WTC11 (cell line): Measurements from ENCODE around the gene IL17RD. TPM values are rescaled to one million over a fixed set of nuclear protein-coding genes. Genes with fewer than 3 reads are reported as not detected.

ENCODE experiments used
- ATAC-seq: fragments of 200-7000 bp; cut with Tn5 transposase; 2 replicates; pipeline ENCODE4 v1.10.0; 2021; ENCODE audit warnings: mild to moderate bottlenecking, moderate library complexity
- CTCF ChIA-PET: fragments of 300-600 bp; sonication (Branson Sonifier 250); formaldehyde crosslinking; loops from one replicate; lab custom pipeline; 2021; ENCODE audit warnings: antibody characterized with exemption; lab: Charles Lee
- POLR2A ChIA-PET: fragments of 350-600 bp; sonication (Branson Sonifier 250); formaldehyde crosslinking; loops from one replicate; lab custom pipeline; 2021; ENCODE audit warnings: antibody characterized with exemption; lab: Charles Lee
- DNase-seq: peaks from one replicate; pipeline ENCODE4 v3.0.0; 2021; ENCODE audit warnings: low spot score
- H3K27ac Mint-ChIP-seq: 2 replicates; pipeline ENCODE4 v1.8.0; 2021; ENCODE audit warnings: mixed read lengths
- H3K27me3 Mint-ChIP-seq: 2 replicates; pipeline ENCODE4 v1.8.0; 2021; ENCODE audit warnings: low read depth, mild to moderate bottlenecking, moderate library complexity, mixed read lengths
- H3K36me3 Mint-ChIP-seq: 2 replicates; pipeline ENCODE4 v1.8.0; 2021; ENCODE audit warnings: mixed read lengths
- H3K4me1 Mint-ChIP-seq: 2 replicates; pipeline ENCODE4 v1.8.0; 2022; ENCODE audit warnings: mixed read lengths
- H3K4me3 Mint-ChIP-seq: 2 replicates; pipeline ENCODE4 v1.8.0; 2021; ENCODE audit warnings: mild to moderate bottlenecking, moderate library complexity, mixed read lengths
- H3K9me3 Mint-ChIP-seq: 2 replicates; pipeline ENCODE4 v1.8.0; 2021; ENCODE audit warnings: mixed read lengths
- CREM ChIP-seq: sonication (generic); formaldehyde crosslinking; IDR thresholded peaks from 2 replicates; pipeline ENCODE4 v1.8.1; 2022; ENCODE audit warnings: mild to moderate bottlenecking, missing genetic modification reagents, moderate library complexity
- ETV6 ChIP-seq: sonication (generic); formaldehyde crosslinking; IDR thresholded peaks from 2 replicates; pipeline ENCODE4 v1.8.1; 2022; ENCODE audit warnings: mild to moderate bottlenecking, missing genetic modification reagents
- FOXP1 ChIP-seq: sonication (generic); formaldehyde crosslinking; IDR thresholded peaks from 2 replicates; pipeline ENCODE4 v1.8.0; 2022; ENCODE audit warnings: missing genetic modification reagents, mild to moderate bottlenecking, moderate library complexity, borderline replicate concordance
- GABPB1 ChIP-seq: sonication (generic); formaldehyde crosslinking; IDR thresholded peaks from 2 replicates; pipeline ENCODE4 v1.8.1; 2023; ENCODE audit warnings: mild to moderate bottlenecking, missing genetic modification reagents
- GTF2I ChIP-seq: fragments of 250-450 bp; sonication (Bioruptor Pico); conservative IDR thresholded peaks from 2 replicates; pipeline ENCODE4 v1.4.0; 2021; ENCODE audit warnings: mild to moderate bottlenecking
- JUN ChIP-seq: sonication (generic); formaldehyde crosslinking; IDR thresholded peaks from 2 replicates; pipeline ENCODE4 v1.8.0; 2023; ENCODE audit warnings: mild to moderate bottlenecking, missing genetic modification reagents
- MYBL2 ChIP-seq: sonication (generic); formaldehyde crosslinking; IDR thresholded peaks from 2 replicates; pipeline ENCODE4 v1.8.1; 2023; ENCODE audit warnings: mild to moderate bottlenecking, moderate library complexity, missing genetic modification reagents
- NR1H2 ChIP-seq: sonication (generic); formaldehyde crosslinking; IDR thresholded peaks from 2 replicates; pipeline ENCODE4 v1.9.0; 2021; ENCODE audit warnings: mild to moderate bottlenecking, moderate library complexity, missing genetic modification reagents
- PRRX2 ChIP-seq: fragments of 250-450 bp; sonication (Bioruptor Pico); IDR thresholded peaks from 2 replicates; pipeline ENCODE4 v1.8.0; 2021; ENCODE audit warnings: mild to moderate bottlenecking
- SMAD4 ChIP-seq: sonication (generic); formaldehyde crosslinking; IDR thresholded peaks from 2 replicates; pipeline ENCODE4 v1.8.0; 2022; ENCODE audit warnings: mild to moderate bottlenecking, missing genetic modification reagents
- ZNF121 ChIP-seq: sonication (generic); formaldehyde crosslinking; IDR thresholded peaks from 2 replicates; pipeline ENCODE4 v1.8.0; 2023; ENCODE audit warnings: missing genetic modification reagents
- ZNF138 ChIP-seq: sonication (generic); formaldehyde crosslinking; conservative IDR thresholded peaks from 2 replicates; pipeline ENCODE4 v1.8.1; 2022; ENCODE audit warnings: mild to moderate bottlenecking, moderate library complexity, missing genetic modification reagents
- ZNF416 ChIP-seq: fragments of 250-450 bp; sonication (Bioruptor Pico); IDR thresholded peaks from 2 replicates; pipeline ENCODE4 v1.9.0; 2021; ENCODE audit warnings: mild to moderate bottlenecking, inconsistent platforms
- total RNA-seq: library from RNA; stranded (reverse); gene quantifications from 3 replicates; pipeline ENCODE4 v1.2.3, GENCODE V29; 2021
- TF ChIP-seq, protein P1 (sequence below): fragments of 250-450 bp; sonication (Bioruptor Pico); IDR thresholded peaks from 2 replicates; pipeline ENCODE4 v1.9.0; 2021; ENCODE audit warnings: mild to moderate bottlenecking
- TF ChIP-seq, protein P2 (sequence below): sonication (generic); formaldehyde crosslinking; IDR thresholded peaks from 2 replicates; pipeline ENCODE4 v1.8.1; 2023; ENCODE audit warnings: mild to moderate bottlenecking, missing genetic modification reagents, borderline replicate concordance
- TF ChIP-seq, protein P3 (sequence below): sonication (generic); formaldehyde crosslinking; IDR thresholded peaks from 2 replicates; pipeline ENCODE4 v1.8.0; 2023; ENCODE audit warnings: mild to moderate bottlenecking, missing genetic modification reagents
- TF ChIP-seq, protein P4 (sequence below): fragments of 250-450 bp; sonication (Bioruptor Pico); IDR thresholded peaks from 2 replicates; pipeline ENCODE4 v1.9.0; 2021; ENCODE audit warnings: moderate library complexity, mild to moderate bottlenecking, inconsistent platforms, borderline replicate concordance
- TF ChIP-seq, protein P5 (sequence below): sonication (generic); formaldehyde crosslinking; IDR thresholded peaks from 2 replicates; pipeline ENCODE4 v1.8.0; 2022; ENCODE audit warnings: mild to moderate bottlenecking, missing genetic modification reagents
- TF ChIP-seq, protein P6 (sequence below): fragments of 250-450 bp; sonication (Bioruptor Pico); IDR thresholded peaks from 2 replicates; pipeline ENCODE4 v1.9.0; 2021; ENCODE audit warnings: mild to moderate bottlenecking
- TF ChIP-seq, protein P7 (sequence below): sonication (generic); formaldehyde crosslinking; IDR thresholded peaks from 2 replicates; pipeline ENCODE4 v1.8.1; 2022; ENCODE audit warnings: low read depth, mild to moderate bottlenecking, moderate library complexity, missing genetic modification reagents, borderline replicate concordance
- TF ChIP-seq, protein P8 (sequence below): sonication (generic); formaldehyde crosslinking; IDR thresholded peaks from 2 replicates; pipeline ENCODE4 v1.8.0; 2022; ENCODE audit warnings: missing genetic modification reagents

Gene IL17RD
- total RNA-seq, 1 experiment from 2014 or later = 72.9 TPM

DNA sequence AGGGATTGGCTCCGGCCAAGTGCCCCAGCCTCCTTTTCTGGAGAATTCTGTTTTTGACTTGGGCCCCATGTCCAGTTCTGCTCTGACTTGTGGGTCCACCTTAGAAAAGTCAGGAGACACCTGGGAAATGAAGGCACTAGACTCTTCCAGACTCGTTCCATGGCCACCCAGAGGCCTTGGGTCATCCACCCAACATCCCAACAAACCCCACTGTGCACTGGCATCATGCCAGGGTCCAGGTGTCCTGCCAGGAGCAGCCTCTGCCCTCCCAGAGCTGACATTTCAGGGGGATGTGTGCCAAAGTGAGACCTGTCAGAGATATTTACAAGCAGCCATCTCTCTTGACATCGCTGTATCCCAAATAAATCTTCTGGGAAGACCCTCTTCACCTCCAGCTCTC, 91.5 kb downstream of the IL17RD start (continued):
- TF ChIP-seq, protein P1, sequence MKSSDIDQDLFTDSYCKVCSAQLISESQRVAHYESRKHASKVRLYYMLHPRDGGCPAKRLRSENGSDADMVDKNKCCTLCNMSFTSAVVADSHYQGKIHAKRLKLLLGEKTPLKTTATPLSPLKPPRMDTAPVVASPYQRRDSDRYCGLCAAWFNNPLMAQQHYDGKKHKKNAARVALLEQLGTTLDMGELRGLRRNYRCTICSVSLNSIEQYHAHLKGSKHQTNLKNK = no peak
- no peak for TF ChIP-seq FOXP1

DNA sequence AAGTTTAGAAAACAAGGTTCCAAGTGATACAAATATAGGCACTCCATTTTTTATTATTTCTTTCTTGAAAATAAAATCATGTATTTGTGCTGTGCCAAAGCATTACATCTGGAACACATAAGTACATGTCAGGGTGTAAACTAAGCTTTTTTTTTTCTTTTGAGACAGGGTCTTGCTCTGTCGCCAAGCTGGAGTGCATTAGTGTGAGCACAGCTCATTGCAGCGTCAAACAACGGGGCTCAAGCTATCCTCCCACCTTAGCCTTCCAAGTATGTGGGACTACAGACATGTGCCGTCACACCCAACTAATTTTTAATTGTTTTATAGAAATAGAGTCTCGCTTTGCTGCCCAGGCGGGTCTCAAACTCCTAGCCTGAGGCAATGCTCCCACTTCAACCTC, 95.7 kb downstream of the IL17RD start:
- ChIA-PET CTCF (no interaction called here), POLR2A (no interaction called here)
- no peak for DNase-seq
- ATAC-seq = no peak
- Mint-ChIP-seq H3K9me3 (peaks cover 11% of the 10 kb centered on the region), H3K27me3 (no peaks in the 10 kb centered on the region; the same call in 1 of the 2 replicates), H3K4me3 (no peak overlapping the region), H3K27ac (no peak overlapping the region), H3K4me1 (peaks cover 12% of the 10 kb centered on the region)
- TF ChIP-seq ZNF121 (CRISPR knock-in tag) = no peak
- TF ChIP-seq, protein P2, sequence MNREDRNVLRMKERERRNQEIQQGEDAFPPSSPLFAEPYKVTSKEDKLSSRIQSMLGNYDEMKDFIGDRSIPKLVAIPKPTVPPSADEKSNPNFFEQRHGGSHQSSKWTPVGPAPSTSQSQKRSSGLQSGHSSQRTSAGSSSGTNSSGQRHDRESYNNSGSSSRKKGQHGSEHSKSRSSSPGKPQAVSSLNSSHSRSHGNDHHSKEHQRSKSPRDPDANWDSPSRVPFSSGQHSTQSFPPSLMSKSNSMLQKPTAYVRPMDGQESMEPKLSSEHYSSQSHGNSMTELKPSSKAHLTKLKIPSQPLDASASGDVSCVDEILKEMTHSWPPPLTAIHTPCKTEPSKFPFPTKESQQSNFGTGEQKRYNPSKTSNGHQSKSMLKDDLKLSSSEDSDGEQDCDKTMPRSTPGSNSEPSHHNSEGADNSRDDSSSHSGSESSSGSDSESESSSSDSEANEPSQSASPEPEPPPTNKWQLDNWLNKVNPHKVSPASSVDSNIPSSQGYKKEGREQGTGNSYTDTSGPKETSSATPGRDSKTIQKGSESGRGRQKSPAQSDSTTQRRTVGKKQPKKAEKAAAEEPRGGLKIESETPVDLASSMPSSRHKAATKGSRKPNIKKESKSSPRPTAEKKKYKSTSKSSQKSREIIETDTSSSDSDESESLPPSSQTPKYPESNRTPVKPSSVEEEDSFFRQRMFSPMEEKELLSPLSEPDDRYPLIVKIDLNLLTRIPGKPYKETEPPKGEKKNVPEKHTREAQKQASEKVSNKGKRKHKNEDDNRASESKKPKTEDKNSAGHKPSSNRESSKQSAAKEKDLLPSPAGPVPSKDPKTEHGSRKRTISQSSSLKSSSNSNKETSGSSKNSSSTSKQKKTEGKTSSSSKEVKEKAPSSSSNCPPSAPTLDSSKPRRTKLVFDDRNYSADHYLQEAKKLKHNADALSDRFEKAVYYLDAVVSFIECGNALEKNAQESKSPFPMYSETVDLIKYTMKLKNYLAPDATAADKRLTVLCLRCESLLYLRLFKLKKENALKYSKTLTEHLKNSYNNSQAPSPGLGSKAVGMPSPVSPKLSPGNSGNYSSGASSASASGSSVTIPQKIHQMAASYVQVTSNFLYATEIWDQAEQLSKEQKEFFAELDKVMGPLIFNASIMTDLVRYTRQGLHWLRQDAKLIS (CRISPR knock-in tag) = no peak
- TF ChIP-seq, protein P3, sequence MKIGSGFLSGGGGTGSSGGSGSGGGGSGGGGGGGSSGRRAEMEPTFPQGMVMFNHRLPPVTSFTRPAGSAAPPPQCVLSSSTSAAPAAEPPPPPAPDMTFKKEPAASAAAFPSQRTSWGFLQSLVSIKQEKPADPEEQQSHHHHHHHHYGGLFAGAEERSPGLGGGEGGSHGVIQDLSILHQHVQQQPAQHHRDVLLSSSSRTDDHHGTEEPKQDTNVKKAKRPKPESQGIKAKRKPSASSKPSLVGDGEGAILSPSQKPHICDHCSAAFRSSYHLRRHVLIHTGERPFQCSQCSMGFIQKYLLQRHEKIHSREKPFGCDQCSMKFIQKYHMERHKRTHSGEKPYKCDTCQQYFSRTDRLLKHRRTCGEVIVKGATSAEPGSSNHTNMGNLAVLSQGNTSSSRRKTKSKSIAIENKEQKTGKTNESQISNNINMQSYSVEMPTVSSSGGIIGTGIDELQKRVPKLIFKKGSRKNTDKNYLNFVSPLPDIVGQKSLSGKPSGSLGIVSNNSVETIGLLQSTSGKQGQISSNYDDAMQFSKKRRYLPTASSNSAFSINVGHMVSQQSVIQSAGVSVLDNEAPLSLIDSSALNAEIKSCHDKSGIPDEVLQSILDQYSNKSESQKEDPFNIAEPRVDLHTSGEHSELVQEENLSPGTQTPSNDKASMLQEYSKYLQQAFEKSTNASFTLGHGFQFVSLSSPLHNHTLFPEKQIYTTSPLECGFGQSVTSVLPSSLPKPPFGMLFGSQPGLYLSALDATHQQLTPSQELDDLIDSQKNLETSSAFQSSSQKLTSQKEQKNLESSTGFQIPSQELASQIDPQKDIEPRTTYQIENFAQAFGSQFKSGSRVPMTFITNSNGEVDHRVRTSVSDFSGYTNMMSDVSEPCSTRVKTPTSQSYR (CRISPR knock-in tag) = no peak
- TF ChIP-seq, protein P4, sequence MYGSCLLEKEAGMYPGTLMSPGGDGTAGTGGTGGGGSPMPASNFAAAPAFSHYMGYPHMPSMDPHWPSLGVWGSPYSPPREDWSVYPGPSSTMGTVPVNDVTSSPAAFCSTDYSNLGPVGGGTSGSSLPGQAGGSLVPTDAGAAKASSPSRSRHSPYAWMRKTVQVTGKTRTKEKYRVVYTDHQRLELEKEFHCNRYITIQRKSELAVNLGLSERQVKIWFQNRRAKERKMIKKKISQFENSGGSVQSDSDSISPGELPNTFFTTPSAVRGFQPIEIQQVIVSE (CRISPR knock-in tag) = no peak
- TF ChIP-seq SMAD4 (CRISPR knock-in tag) = no peak
- TF ChIP-seq ETV6 (CRISPR knock-in tag) = no peak
- TF ChIP-seq NR1H2 (CRISPR knock-in tag) = no peak
- TF ChIP-seq MYBL2 (CRISPR knock-in tag) = no peak
- TF ChIP-seq, protein P5, sequence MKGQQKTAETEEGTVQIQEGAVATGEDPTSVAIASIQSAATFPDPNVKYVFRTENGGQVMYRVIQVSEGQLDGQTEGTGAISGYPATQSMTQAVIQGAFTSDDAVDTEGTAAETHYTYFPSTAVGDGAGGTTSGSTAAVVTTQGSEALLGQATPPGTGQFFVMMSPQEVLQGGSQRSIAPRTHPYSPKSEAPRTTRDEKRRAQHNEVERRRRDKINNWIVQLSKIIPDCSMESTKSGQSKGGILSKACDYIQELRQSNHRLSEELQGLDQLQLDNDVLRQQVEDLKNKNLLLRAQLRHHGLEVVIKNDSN (CRISPR knock-in tag) = no peak
- no peak for TF ChIP-seq ZNF416 (CRISPR knock-in tag)
- no peak for TF ChIP-seq JUN (CRISPR knock-in tag)
- TF ChIP-seq, protein P6, sequence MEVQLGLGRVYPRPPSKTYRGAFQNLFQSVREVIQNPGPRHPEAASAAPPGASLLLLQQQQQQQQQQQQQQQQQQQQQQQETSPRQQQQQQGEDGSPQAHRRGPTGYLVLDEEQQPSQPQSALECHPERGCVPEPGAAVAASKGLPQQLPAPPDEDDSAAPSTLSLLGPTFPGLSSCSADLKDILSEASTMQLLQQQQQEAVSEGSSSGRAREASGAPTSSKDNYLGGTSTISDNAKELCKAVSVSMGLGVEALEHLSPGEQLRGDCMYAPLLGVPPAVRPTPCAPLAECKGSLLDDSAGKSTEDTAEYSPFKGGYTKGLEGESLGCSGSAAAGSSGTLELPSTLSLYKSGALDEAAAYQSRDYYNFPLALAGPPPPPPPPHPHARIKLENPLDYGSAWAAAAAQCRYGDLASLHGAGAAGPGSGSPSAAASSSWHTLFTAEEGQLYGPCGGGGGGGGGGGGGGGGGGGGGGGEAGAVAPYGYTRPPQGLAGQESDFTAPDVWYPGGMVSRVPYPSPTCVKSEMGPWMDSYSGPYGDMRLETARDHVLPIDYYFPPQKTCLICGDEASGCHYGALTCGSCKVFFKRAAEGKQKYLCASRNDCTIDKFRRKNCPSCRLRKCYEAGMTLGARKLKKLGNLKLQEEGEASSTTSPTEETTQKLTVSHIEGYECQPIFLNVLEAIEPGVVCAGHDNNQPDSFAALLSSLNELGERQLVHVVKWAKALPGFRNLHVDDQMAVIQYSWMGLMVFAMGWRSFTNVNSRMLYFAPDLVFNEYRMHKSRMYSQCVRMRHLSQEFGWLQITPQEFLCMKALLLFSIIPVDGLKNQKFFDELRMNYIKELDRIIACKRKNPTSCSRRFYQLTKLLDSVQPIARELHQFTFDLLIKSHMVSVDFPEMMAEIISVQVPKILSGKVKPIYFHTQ (CRISPR knock-in tag) = no peak
- no peak for TF ChIP-seq PRRX2 (CRISPR knock-in tag)
- TF ChIP-seq, protein P7, sequence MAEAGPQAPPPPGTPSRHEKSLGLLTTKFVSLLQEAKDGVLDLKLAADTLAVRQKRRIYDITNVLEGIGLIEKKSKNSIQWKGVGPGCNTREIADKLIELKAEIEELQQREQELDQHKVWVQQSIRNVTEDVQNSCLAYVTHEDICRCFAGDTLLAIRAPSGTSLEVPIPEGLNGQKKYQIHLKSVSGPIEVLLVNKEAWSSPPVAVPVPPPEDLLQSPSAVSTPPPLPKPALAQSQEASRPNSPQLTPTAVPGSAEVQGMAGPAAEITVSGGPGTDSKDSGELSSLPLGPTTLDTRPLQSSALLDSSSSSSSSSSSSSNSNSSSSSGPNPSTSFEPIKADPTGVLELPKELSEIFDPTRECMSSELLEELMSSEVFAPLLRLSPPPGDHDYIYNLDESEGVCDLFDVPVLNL (CRISPR knock-in tag) = no peak
- no peak for TF ChIP-seq ZNF138 (CRISPR knock-in tag)
- TF ChIP-seq CREM (CRISPR knock-in tag) = no peak
- no peak for TF ChIP-seq GABPB1
- no peak for TF ChIP-seq GTF2I (CRISPR knock-in tag)
- TF ChIP-seq, protein P8, sequence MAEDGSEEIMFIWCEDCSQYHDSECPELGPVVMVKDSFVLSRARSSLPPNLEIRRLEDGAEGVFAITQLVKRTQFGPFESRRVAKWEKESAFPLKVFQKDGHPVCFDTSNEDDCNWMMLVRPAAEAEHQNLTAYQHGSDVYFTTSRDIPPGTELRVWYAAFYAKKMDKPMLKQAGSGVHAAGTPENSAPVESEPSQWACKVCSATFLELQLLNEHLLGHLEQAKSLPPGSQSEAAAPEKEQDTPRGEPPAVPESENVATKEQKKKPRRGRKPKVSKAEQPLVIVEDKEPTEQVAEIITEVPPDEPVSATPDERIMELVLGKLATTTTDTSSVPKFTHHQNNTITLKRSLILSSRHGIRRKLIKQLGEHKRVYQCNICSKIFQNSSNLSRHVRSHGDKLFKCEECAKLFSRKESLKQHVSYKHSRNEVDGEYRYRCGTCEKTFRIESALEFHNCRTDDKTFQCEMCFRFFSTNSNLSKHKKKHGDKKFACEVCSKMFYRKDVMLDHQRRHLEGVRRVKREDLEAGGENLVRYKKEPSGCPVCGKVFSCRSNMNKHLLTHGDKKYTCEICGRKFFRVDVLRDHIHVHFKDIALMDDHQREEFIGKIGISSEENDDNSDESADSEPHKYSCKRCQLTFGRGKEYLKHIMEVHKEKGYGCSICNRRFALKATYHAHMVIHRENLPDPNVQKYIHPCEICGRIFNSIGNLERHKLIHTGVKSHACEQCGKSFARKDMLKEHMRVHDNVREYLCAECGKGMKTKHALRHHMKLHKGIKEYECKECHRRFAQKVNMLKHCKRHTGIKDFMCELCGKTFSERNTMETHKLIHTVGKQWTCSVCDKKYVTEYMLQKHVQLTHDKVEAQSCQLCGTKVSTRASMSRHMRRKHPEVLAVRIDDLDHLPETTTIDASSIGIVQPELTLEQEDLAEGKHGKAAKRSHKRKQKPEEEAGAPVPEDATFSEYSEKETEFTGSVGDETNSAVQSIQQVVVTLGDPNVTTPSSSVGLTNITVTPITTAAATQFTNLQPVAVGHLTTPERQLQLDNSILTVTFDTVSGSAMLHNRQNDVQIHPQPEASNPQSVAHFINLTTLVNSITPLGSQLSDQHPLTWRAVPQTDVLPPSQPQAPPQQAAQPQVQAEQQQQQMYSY (CRISPR knock-in tag) = no peak
- TF ChIP-seq, all 79 proteins: peak for 0
- H3K36me3 Mint-ChIP-seq = peaks cover 10% of the 10 kb centered on the region
